CD14-positive monocyte (primary cell): ENCODE measurements around the gene DHFR2. TPM values are rescaled to one million over a fixed set of nuclear protein-coding genes. Genes with fewer than 3 reads are reported as not detected.

Source experiments
- DNase-seq, 3 donors: peaks; one replicate each; pipeline ENCODE4 v3.0.0-alpha.2; 2011 to 2022
- H2AFZ ChIP-seq: 2 replicates; pipeline ENCODE4 v1.6.0; 2012; ENCODE audit warnings: mild to moderate bottlenecking, low read depth, low read length, inconsistent platforms; ENCODE audit not compliant: insufficient read depth, poor library complexity, severe bottlenecking
- H3K27ac ChIP-seq, 2 donors: 1 replicate in 1 of 2; 2 replicates in 1 of 2; pipeline ENCODE4 v1.5.1; 2012 to 2013; ENCODE audit warnings: low read length in 2 of 2, control low read depth in 1 of 2, inconsistent platforms in 1 of 2, low read depth in 1 of 2, mild to moderate bottlenecking in 1 of 2
- H3K27me3 ChIP-seq, 2 donors: one replicate each; pipeline versions ENCODE4 v1.6.0 to v1.6.1; 2011 to 2013; ENCODE audit warnings: low read length in 2 of 2; ENCODE audit not compliant: control insufficient read depth in 2 of 2, insufficient read depth in 2 of 2
- H3K36me3 ChIP-seq, 2 donors: replicated peaks in 1 of 2; 1 replicate in 1 of 2; 2 replicates in 1 of 2; pipeline versions ENCODE4 v1.5.1 to v1.6.1; 2012 to 2013; ENCODE audit warnings: low read length in 2 of 2, control low read depth in 1 of 2, inconsistent platforms in 1 of 2, mild to moderate bottlenecking in 1 of 2; ENCODE audit not compliant: insufficient read depth in 2 of 2, control insufficient read depth in 1 of 2
- H3K4me1 ChIP-seq, 2 donors: 1 replicate in 1 of 2; 2 replicates in 1 of 2; pipeline versions ENCODE4 v1.5.1 to v1.6.1; 2012 to 2013; ENCODE audit warnings: low read length in 2 of 2, control low read depth in 1 of 2, inconsistent platforms in 1 of 2, mild to moderate bottlenecking in 1 of 2, moderate library complexity in 1 of 2; ENCODE audit not compliant: insufficient read depth in 2 of 2, control insufficient read depth in 1 of 2
- H3K4me2 ChIP-seq: replicated peaks from 2 replicates; pipeline ENCODE3; 2012; ENCODE audit warnings: low read length, moderate library complexity, mild to moderate bottlenecking; ENCODE audit not compliant: poor library complexity, severe bottlenecking; ENCODE audit errors: extremely low read depth
- H3K4me3 ChIP-seq, 3 experiments: fragments of 200-600 bp in 1 of 3; sonication (generic) in 1 of 3; replicated peaks in 1 of 3; 1 replicate in 2 of 3; 2 replicates in 1 of 3; pipeline ENCODE4 v1.5.1; 2011 to 2013; ENCODE audit warnings: low read length in 3 of 3, mild to moderate bottlenecking in 3 of 3, control low read depth in 2 of 3, low read depth in 2 of 3, inconsistent platforms in 1 of 3, moderate library complexity in 1 of 3
- H3K79me2 ChIP-seq: 2 replicates; pipeline ENCODE4 v1.6.0; 2012; ENCODE audit warnings: mild to moderate bottlenecking, control low read depth, inconsistent platforms, low read length, moderate library complexity; ENCODE audit not compliant: insufficient read depth
- H3K9ac ChIP-seq: 2 replicates; pipeline ENCODE4 v1.6.0; 2017; ENCODE audit warnings: low read length, mild to moderate bottlenecking; ENCODE audit not compliant: insufficient read depth, poor library complexity, severe bottlenecking
- H3K9me3 ChIP-seq, 2 donors: replicated peaks in 1 of 2; 1 replicate in 1 of 2; 2 replicates in 1 of 2; pipeline versions ENCODE4 v1.5.1 to v1.6.1; 2012 to 2013; ENCODE audit warnings: low read length in 2 of 2, control low read depth in 1 of 2; ENCODE audit not compliant: control insufficient read depth in 1 of 2, insufficient read depth in 1 of 2
- H4K20me1 ChIP-seq: 2 replicates; pipeline ENCODE4 v1.6.0; 2012; ENCODE audit warnings: mild to moderate bottlenecking, low read length, control low read depth, moderate library complexity; ENCODE audit not compliant: insufficient read depth
- H3K27ac Mint-ChIP-seq, 7 donors: one replicate each; pipeline ENCODE4 v1.8.0; 2020; ENCODE audit warnings: mild to moderate bottlenecking in 7 of 7, mixed read lengths in 7 of 7, moderate library complexity in 6 of 7, inconsistent platforms in 2 of 7
- H3K27me3 Mint-ChIP-seq, 3 donors: one replicate each; pipeline ENCODE4 v1.8.0; 2021 to 2022; ENCODE audit warnings: low read depth in 3 of 3, mild to moderate bottlenecking in 3 of 3, mixed read lengths in 3 of 3, moderate library complexity in 3 of 3, inconsistent platforms in 1 of 3
- H3K36me3 Mint-ChIP-seq, 2 donors: one replicate each; pipeline ENCODE4 v1.8.0; 2020; ENCODE audit warnings: mixed read lengths in 2 of 2, inconsistent platforms in 1 of 2, mild to moderate bottlenecking in 1 of 2
- H3K4me1 Mint-ChIP-seq: one replicate; pipeline ENCODE4 v1.8.0; 2020; ENCODE audit warnings: mild to moderate bottlenecking, mixed read lengths
- H3K4me3 Mint-ChIP-seq, 2 donors: one replicate each; pipeline ENCODE4 v1.8.0; 2020; ENCODE audit warnings: mild to moderate bottlenecking in 2 of 2, mixed read lengths in 2 of 2, moderate library complexity in 1 of 2
- H3K9me3 Mint-ChIP-seq, 7 donors: one replicate each; pipeline ENCODE4 v1.8.0; 2020 to 2022; ENCODE audit warnings: mixed read lengths in 7 of 7, mild to moderate bottlenecking in 6 of 7, moderate library complexity in 6 of 7, inconsistent platforms in 2 of 7
- CTCF ChIP-seq: fragments of 200-600 bp; IDR thresholded peaks from one replicate; pipeline ENCODE4 v1.8.0; 2022; ENCODE audit warnings: antibody characterized with exemption, mild to moderate bottlenecking
- WGBS: methylation state at CpG from one replicate; pipeline ENCODE4 v1.1.5; 2013; ENCODE audit warnings: missing lambda C conversion rate; ENCODE audit not compliant: insufficient coverage; 5-methylcytosine and 5-hydroxymethylcytosine counted together
- intact Hi-C, 2 donors: fragments of 100-400 bp; cut with micrococcal nuclease; formaldehyde crosslinking; loops; one replicate each; pipeline versions ENCODE4 v1.15.0 to v1.15.1; 2023
- polyA plus RNA-seq, 3 donors: library from polyadenylated mRNA; depleted of rRNA in 1 of 3; unstranded in 2 of 3; stranded (reverse) in 1 of 3; fragments of 300-500 nt in 2 of 3; fragments of >200 nt in 1 of 3; fragmentation: Illumina TruSeq in 2 of 3; gene quantifications; 1 replicate in 2 of 3; 2 replicates in 1 of 3; pipeline ENCODE4 v1.2.3, GENCODE V29; 2012 to 2021

The DHFR2 gene
- polyA plus RNA-seq, 3 donors: 0.35 to 2.8 (median 1.2) TPM

- Histone ChIP-seq H3K4me2 (peak overlapping the region; percentile 85), H3K9ac (peak overlapping the region; percentile 87), H3K4me3 (peak overlapping the region; percentile 5 to 80 (median 6)), H2AFZ (peak overlapping the region; percentile 64), H3K79me2 (peaks cover 56% of the 10 kb centered on the region), H3K36me3 (peaks cover 0 to 27% of the 10 kb centered on the region in 2 donors), H4K20me1 (peaks cover 9% of the 10 kb centered on the region), H3K27ac (peak overlapping the region; percentile 94 to 98), H3K9me3 (no peaks in the 10 kb centered on the region), H3K4me1 (peaks cover 31 to 39% of the 10 kb centered on the region in 2 donors), H3K27me3 (no peaks in the 10 kb centered on the region)
- intact Hi-C loops: loop anchor here in 1 of 2 donors (5.0 kb wide), 1 partner anchor 82 kb away; the partner anchor contains the start of gene ARL13B
- H3K27me3 Mint-ChIP-seq: peaks cover 0 to 1% (median 0%) of the 10 kb centered on the region in 3 donors
- peak overlapping the region; percentile 100 for H3K27ac Mint-ChIP-seq
- DNase-seq: peak; percentile 27 to 67 (median 55)
- 63% methylated on average over 2 of the region's 6 CpGs for WGBS
- peaks cover 29 to 31% of the 10 kb centered on the region in 2 donors for H3K36me3 Mint-ChIP-seq
- H3K4me1 Mint-ChIP-seq: peaks cover 36% of the 10 kb centered on the region
- H3K9me3 Mint-ChIP-seq: peaks cover 0 to 4% (median 2%) of the 10 kb centered on the region in 7 donors
- no peak for TF ChIP-seq CTCF
- H3K4me3 Mint-ChIP-seq: peak overlapping the region; percentile 93 to 99
Measured at GRCh38 chr3:94064243-94064860, 1.6 kb upstream of the DHFR2 start.

DNA sequence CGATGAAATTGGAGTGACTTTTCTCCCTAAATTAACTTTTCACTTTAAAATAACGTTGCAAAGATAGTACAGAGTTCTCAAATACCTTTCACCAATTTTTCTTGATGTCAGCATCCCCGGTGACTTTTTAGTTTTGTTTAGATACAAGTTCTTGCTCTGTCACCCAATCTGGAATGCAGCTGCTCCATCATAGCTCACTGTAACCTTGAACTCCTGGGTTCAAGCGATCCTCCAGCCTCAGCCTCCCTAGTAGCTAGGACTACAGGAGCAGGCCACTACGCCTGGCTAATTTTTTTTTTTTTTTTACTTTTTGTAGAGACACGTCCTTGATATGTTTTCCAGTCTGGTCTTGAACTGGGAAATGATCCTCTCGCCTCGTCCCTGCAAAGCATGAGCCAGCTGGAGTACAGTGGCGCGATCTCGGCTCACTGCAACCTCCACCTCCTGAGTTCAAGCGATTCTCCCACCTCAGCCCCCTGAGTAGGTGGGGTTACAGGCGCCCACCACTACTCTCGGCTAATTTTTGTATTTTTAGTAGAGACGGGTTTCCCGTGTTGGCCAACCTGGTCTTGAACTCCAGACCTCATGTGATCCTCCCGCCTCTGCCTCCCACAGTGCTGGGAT, 892 bp upstream of the DHFR2 start:
- Mint-ChIP-seq H3K36me3 (peaks cover 34% of the 10 kb centered on the region in 2 donors), H3K27ac (peak overlapping the region; percentile 100), H3K9me3 (peaks cover 0 to 4% (median 2%) of the 10 kb centered on the region in 7 donors), H3K4me3 (peak overlapping the region; percentile 93 to 99), H3K27me3 (peaks cover 0 to 1% (median 0%) of the 10 kb centered on the region in 3 donors), H3K4me1 (peaks cover 37% of the 10 kb centered on the region)
- WGBS: 83% methylated on average over 1 of the region's 17 CpGs
- peak in 1 of 3 donors; percentile 8 for DNase-seq
- peak overlapping the region; percentile 94 to 98 for H3K27ac ChIP-seq
- intact Hi-C loops: loop anchor here in 1 of 2 donors (5.0 kb wide), 1 partner anchor 81 kb away; the partner anchor contains the start of gene ARL13B
- H2AFZ ChIP-seq: peak overlapping the region; percentile 84
- no peaks in the 10 kb centered on the region for H3K9me3 ChIP-seq
- TF ChIP-seq CTCF: no peak
- peaks cover 33 to 39% of the 10 kb centered on the region in 2 donors for H3K4me1 ChIP-seq
- no peaks in the 10 kb centered on the region for H3K27me3 ChIP-seq
- peak overlapping the region; percentile 87 for H3K9ac ChIP-seq
- H3K79me2 ChIP-seq: peaks cover 49% of the 10 kb centered on the region
- H3K36me3 ChIP-seq: peaks cover 0 to 27% of the 10 kb centered on the region in 2 donors
- peak overlapping the region; percentile 85 for H3K4me2 ChIP-seq
- peak overlapping the region; percentile 69 to 86 (median 80) for H3K4me3 ChIP-seq
- peaks cover 1% of the 10 kb centered on the region for H4K20me1 ChIP-seq
